Measurements from ENCODE around the gene CFHR5.
"Not testable (repeated sequence)": the region's sequence is repeated elsewhere in the genome, so short reads cannot be mapped to it uniquely, and the experiment has no call there.

Gene CFHR5

GRCh38 chr1:196982247-196982646 lies 4.9 kb downstream of the CFHR5 start:
- H3K36me3 ChIP-seq (ENCODE audit: control insufficient read depth in 1 of 2, insufficient read depth in 2 of 2, low read length in 2 of 2); H3K4me3 ChIP-seq (ENCODE audit: low read depth in 1 of 2, low read length in 2 of 2); H3K9me3 ChIP-seq (ENCODE audit: control insufficient read depth in 1 of 2, low read length in 2 of 2); H3K27me3 ChIP-seq (ENCODE audit: low read depth, low read length); H3K4me1 ChIP-seq (ENCODE audit: control insufficient read depth in 1 of 2, insufficient read depth in 2 of 2, low read length in 2 of 2); H3K27ac ChIP-seq (ENCODE audit: low read length): not testable (repeated sequence)

DNA sequence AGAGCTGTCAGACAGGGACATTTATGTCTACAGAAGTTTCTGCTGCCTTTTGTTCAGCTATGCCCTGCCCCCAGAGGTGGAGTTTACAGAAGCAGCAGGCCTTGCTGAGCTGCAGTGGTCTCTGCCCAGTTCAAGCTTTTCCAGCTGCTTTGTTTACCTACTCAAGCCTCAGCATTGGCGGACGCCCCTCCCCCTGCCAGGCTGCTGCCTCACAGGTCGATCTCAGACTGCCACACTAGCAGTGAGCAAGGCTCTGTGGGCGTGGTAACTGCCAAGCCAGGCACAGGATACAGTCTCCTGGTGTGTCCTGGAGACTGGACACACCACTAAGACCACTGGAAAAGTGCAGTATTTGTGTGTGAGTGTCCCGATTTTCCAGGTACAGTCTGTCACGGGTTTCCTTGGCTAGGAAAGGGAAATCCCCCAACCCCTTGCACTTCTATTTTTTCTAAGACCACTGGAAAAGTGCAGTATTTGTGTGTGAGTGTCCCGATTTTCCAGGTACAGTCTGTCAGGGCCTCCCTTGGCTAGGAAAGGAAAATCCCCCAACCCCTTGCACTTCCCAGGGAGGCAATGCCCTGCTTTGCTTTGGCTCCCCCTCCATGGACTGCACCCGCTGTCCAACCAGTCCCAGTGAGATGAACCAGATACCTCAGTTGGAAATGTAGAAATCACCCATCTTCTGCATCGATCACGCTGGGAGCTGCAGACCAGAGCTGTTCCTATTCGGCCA lies 14.7 kb downstream of the CFHR5 start:
- H3K4me3 ChIP-seq (ENCODE audit: low read depth in 1 of 2, low read length in 2 of 2); H3K4me1 ChIP-seq (ENCODE audit: control insufficient read depth in 1 of 2, insufficient read depth in 2 of 2, low read length in 2 of 2); H3K36me3 ChIP-seq (ENCODE audit: control insufficient read depth in 1 of 2, insufficient read depth in 2 of 2, low read length in 2 of 2); H3K9me3 ChIP-seq (ENCODE audit: control insufficient read depth in 1 of 2, low read length in 2 of 2); H3K27ac ChIP-seq (ENCODE audit: low read length); H3K27me3 ChIP-seq (ENCODE audit: low read depth, low read length): not testable (repeated sequence)

DNA sequence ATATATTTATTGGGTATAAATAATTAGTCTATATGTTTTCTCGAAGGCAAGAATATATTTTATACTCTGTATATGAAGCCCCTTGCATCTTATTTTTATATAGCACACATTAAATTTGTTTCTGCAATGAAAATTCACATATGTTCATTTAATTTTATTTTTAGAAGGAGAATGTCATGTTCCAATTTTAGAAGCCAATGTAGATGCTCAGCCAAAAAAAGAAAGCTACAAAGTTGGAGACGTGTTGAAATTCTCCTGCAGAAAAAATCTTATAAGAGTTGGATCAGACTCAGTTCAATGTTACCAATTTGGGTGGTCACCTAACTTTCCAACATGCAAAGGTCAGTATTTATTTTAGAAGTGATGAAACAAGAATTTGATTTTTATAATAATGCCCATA lies 16.6 kb downstream of the CFHR5 start:
- Histone ChIP-seq H3K9me3 (ENCODE audit: control insufficient read depth in 1 of 2, low read length in 2 of 2) (no peaks in the 10 kb centered on the region), H3K4me3 (ENCODE audit: low read depth in 1 of 2, low read length in 2 of 2) (no peak overlapping the region), H3K27ac (ENCODE audit: low read length) (no peak overlapping the region), H3K36me3 (ENCODE audit: control insufficient read depth in 1 of 2, insufficient read depth in 2 of 2, low read length in 2 of 2) (no peaks in the 10 kb centered on the region), H3K27me3 (ENCODE audit: low read depth, low read length) (no peaks in the 10 kb centered on the region), H3K4me1 (ENCODE audit: control insufficient read depth in 1 of 2, insufficient read depth in 2 of 2, low read length in 2 of 2) (no peaks in the 10 kb centered on the region)

DNA sequence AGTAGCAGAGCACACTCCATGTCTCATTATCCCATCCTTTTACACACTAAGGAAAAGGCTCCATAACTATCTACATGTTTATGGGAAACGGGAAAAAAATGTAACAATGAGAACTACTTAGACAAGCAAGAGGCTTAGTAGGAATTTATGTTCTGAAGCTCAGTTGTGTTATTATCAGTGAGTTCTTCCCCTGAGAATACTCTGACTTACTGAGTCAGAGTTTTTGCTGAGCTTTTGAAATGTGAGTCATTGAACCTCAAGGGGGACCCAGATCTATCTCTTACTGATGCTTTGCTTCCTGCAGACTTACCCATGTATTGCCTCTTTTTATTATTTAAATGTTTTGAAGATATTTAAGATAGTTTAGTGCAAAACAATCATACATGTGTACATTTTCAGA lies 20.1 kb downstream of the CFHR5 start:
- no peaks in the 10 kb centered on the region for H3K36me3 ChIP-seq (ENCODE audit: control insufficient read depth in 1 of 2, insufficient read depth in 2 of 2, low read length in 2 of 2)
- H3K4me3 ChIP-seq (ENCODE audit: low read depth in 1 of 2, low read length in 2 of 2): no peak overlapping the region
- H3K4me1 ChIP-seq (ENCODE audit: control insufficient read depth in 1 of 2, insufficient read depth in 2 of 2, low read length in 2 of 2): no peaks in the 10 kb centered on the region
- H3K9me3 ChIP-seq (ENCODE audit: control insufficient read depth in 1 of 2, low read length in 2 of 2): no peaks in the 10 kb centered on the region
- H3K27me3 ChIP-seq (ENCODE audit: low read depth, low read length): no peaks in the 10 kb centered on the region
- no peak overlapping the region for H3K27ac ChIP-seq (ENCODE audit: low read length)

GRCh38 chr1:197001828-197002227 lies 24.5 kb downstream of the CFHR5 start:
- Histone ChIP-seq H3K4me3 (ENCODE audit: low read depth in 1 of 2, low read length in 2 of 2) (no peak overlapping the region), H3K36me3 (ENCODE audit: control insufficient read depth in 1 of 2, insufficient read depth in 2 of 2, low read length in 2 of 2) (no peaks in the 10 kb centered on the region), H3K27me3 (ENCODE audit: low read depth, low read length) (no peaks in the 10 kb centered on the region), H3K9me3 (ENCODE audit: control insufficient read depth in 1 of 2, low read length in 2 of 2) (no peaks in the 10 kb centered on the region), H3K27ac (ENCODE audit: low read length) (no peak overlapping the region), H3K4me1 (ENCODE audit: control insufficient read depth in 1 of 2, insufficient read depth in 2 of 2, low read length in 2 of 2) (no peaks in the 10 kb centered on the region)

GRCh38 chr1:197003132-197003531 lies 25.8 kb downstream of the CFHR5 start:
- Histone ChIP-seq H3K27ac (ENCODE audit: low read length) (no peak overlapping the region), H3K4me1 (ENCODE audit: control insufficient read depth in 1 of 2, insufficient read depth in 2 of 2, low read length in 2 of 2) (no peaks in the 10 kb centered on the region), H3K36me3 (ENCODE audit: control insufficient read depth in 1 of 2, insufficient read depth in 2 of 2, low read length in 2 of 2) (no peaks in the 10 kb centered on the region), H3K27me3 (ENCODE audit: low read depth, low read length) (no peaks in the 10 kb centered on the region), H3K4me3 (ENCODE audit: low read depth in 1 of 2, low read length in 2 of 2) (no peak overlapping the region), H3K9me3 (ENCODE audit: control insufficient read depth in 1 of 2, low read length in 2 of 2) (no peaks in the 10 kb centered on the region)

DNA sequence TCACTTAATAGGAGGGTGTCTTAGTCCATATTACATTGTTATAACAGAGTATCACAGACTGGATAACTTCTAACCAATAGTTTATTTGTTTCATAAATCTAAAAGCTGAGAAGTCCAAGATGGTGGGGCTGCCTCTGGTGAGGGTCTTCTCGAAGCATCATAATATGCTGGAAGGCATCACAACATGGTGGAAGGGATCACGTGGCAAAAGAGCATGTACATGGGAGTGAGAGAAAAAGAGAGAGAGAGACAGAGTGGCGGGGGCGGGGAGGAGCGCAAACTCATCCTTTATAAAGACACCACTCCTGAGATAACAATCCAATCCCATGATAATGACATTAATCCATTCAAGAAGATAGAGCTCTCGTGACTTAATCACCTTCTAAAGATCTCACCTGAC lies 31.5 kb downstream of the CFHR5 start:
- Histone ChIP-seq H3K27me3 (ENCODE audit: low read depth, low read length) (no peaks in the 10 kb centered on the region), H3K9me3 (ENCODE audit: control insufficient read depth in 1 of 2, low read length in 2 of 2) (peaks cover 0 to 7% of the 10 kb centered on the region in 2 donors), H3K4me3 (ENCODE audit: low read depth in 1 of 2, low read length in 2 of 2) (no peak overlapping the region), H3K27ac (ENCODE audit: low read length) (no peak overlapping the region), H3K36me3 (ENCODE audit: control insufficient read depth in 1 of 2, insufficient read depth in 2 of 2, low read length in 2 of 2) (no peaks in the 10 kb centered on the region), H3K4me1 (ENCODE audit: control insufficient read depth in 1 of 2, insufficient read depth in 2 of 2, low read length in 2 of 2) (no peaks in the 10 kb centered on the region)

DNA sequence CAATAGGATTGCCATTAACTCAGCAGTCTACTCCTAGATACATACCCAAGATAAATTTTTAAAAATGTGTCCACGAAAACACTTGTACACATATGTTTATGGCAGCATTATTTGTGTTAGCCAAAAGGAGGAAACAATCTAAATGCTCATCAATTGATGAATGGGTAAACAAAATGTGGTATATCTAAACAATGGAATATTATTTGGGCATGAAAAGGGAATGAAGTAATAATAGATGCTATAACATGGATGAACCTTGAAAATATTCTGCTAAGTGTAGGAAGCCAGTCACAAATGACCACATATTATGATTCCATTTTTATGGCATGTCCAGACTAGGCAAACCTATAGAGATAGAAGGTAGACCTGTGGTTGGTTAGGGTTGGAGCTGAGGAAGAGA lies 34.3 kb downstream of the CFHR5 start:
- Histone ChIP-seq H3K4me1 (ENCODE audit: control insufficient read depth in 1 of 2, insufficient read depth in 2 of 2, low read length in 2 of 2) (no peaks in the 10 kb centered on the region), H3K36me3 (ENCODE audit: control insufficient read depth in 1 of 2, insufficient read depth in 2 of 2, low read length in 2 of 2) (no peaks in the 10 kb centered on the region), H3K4me3 (ENCODE audit: low read depth in 1 of 2, low read length in 2 of 2) (no peak overlapping the region), H3K27ac (ENCODE audit: low read length) (no peak overlapping the region), H3K9me3 (ENCODE audit: control insufficient read depth in 1 of 2, low read length in 2 of 2) (peaks cover 0 to 7% of the 10 kb centered on the region in 2 donors), H3K27me3 (ENCODE audit: low read depth, low read length) (no peaks in the 10 kb centered on the region)

- Histone ChIP-seq H3K27me3 (ENCODE audit: low read depth, low read length) (no peaks in the 10 kb centered on the region), H3K4me1 (ENCODE audit: control insufficient read depth in 1 of 2, insufficient read depth in 2 of 2, low read length in 2 of 2) (no peaks in the 10 kb centered on the region), H3K27ac (ENCODE audit: low read length) (no peak overlapping the region), H3K36me3 (ENCODE audit: control insufficient read depth in 1 of 2, insufficient read depth in 2 of 2, low read length in 2 of 2) (no peaks in the 10 kb centered on the region), H3K9me3 (ENCODE audit: control insufficient read depth in 1 of 2, low read length in 2 of 2) (peaks cover 0 to 7% of the 10 kb centered on the region in 2 donors), H3K4me3 (ENCODE audit: low read depth in 1 of 2, low read length in 2 of 2) (no peak overlapping the region)
These were observed 35.9 kb downstream of the CFHR5 start for GRCh38 chr1:197013234-197013633.

GRCh38 chr1:197016751-197017150 lies 39.4 kb downstream of the CFHR5 start:
- Histone ChIP-seq H3K4me1 (ENCODE audit: control insufficient read depth in 1 of 2, insufficient read depth in 2 of 2, low read length in 2 of 2) (no peaks in the 10 kb centered on the region), H3K9me3 (ENCODE audit: control insufficient read depth in 1 of 2, low read length in 2 of 2) (peaks cover 0 to under 1% of the 10 kb centered on the region in 2 donors), H3K27ac (ENCODE audit: low read length) (no peak overlapping the region), H3K4me3 (ENCODE audit: low read depth in 1 of 2, low read length in 2 of 2) (no peak overlapping the region), H3K27me3 (ENCODE audit: low read depth, low read length) (no peaks in the 10 kb centered on the region), H3K36me3 (ENCODE audit: control insufficient read depth in 1 of 2, insufficient read depth in 2 of 2, low read length in 2 of 2) (no peaks in the 10 kb centered on the region)

- Histone ChIP-seq H3K4me1 (ENCODE audit: control insufficient read depth in 1 of 2, insufficient read depth in 2 of 2, low read length in 2 of 2) (no peaks in the 10 kb centered on the region), H3K27me3 (ENCODE audit: low read depth, low read length) (no peaks in the 10 kb centered on the region), H3K36me3 (ENCODE audit: control insufficient read depth in 1 of 2, insufficient read depth in 2 of 2, low read length in 2 of 2) (no peaks in the 10 kb centered on the region), H3K9me3 (ENCODE audit: control insufficient read depth in 1 of 2, low read length in 2 of 2) (no peaks in the 10 kb centered on the region), H3K27ac (ENCODE audit: low read length) (no peak overlapping the region), H3K4me3 (ENCODE audit: low read depth in 1 of 2, low read length in 2 of 2) (no peak overlapping the region)
These were observed 40.3 kb downstream of the CFHR5 start for GRCh38 chr1:197017558-197018146.

GRCh38 chr1:197021716-197022115 lies 44.4 kb downstream of the CFHR5 start:
- Histone ChIP-seq H3K27me3 (ENCODE audit: low read depth, low read length) (no peaks in the 10 kb centered on the region), H3K27ac (ENCODE audit: low read length) (no peak overlapping the region), H3K4me3 (ENCODE audit: low read depth in 1 of 2, low read length in 2 of 2) (no peak overlapping the region), H3K36me3 (ENCODE audit: control insufficient read depth in 1 of 2, insufficient read depth in 2 of 2, low read length in 2 of 2) (no peaks in the 10 kb centered on the region), H3K9me3 (ENCODE audit: control insufficient read depth in 1 of 2, low read length in 2 of 2) (no peaks in the 10 kb centered on the region), H3K4me1 (ENCODE audit: control insufficient read depth in 1 of 2, insufficient read depth in 2 of 2, low read length in 2 of 2) (no peaks in the 10 kb centered on the region)
